ENCODE results near the gene RIC8B.
A peak's percentile ranks its signal among the peaks of the same experiment; 100 is the strongest.
"Not testable (repeated sequence)": the region's sequence is repeated elsewhere in the genome, so short reads cannot be mapped to it uniquely, and the experiment has no call there.

Gene RIC8B

GRCh38 chr12:106774005-106774807 lies at the start of gene RIC8B:
RIC8B (plus strand) TSS chr12:106774682; CDS start chr12:106774746, 64 bp downstream.
- DNase-seq (ENCODE audit: low read depth in 2 of 2) = peak; percentile 75 to 78

GRCh38 chr12:106724934-106725333 lies 49.5 kb upstream of the RIC8B start:
- no peak for DNase-seq (ENCODE audit: low read depth in 2 of 2)

DNA sequence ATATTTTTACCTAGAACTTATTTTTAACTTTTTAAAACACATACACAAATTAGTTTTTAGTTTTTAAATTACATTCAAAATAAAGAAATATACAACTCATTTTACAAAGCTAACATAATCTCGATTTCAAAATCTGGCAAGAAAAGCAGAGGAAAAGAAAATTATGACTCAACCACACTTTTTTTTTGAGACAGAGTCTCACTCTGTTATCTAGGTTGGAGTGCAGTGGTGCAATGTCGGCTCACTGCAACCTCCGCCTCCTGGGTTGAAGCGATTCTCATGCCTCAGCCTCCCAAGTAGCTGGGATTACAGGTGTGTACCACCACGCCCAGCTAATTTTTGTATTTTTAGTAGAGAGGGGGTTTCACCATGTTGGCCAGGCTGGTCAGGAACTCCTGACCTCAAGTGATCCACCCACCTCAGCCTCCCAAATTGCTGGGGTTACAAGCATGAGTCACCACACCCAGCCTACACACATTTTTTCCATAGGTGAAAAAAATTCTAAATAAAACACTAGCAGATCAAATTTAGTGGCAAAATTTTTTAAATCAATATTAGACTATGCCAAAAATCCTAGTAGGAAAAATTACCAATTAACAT lies 47.8 kb upstream of the RIC8B start:
- not testable (repeated sequence) for DNase-seq (ENCODE audit: low read depth in 2 of 2)

DNA sequence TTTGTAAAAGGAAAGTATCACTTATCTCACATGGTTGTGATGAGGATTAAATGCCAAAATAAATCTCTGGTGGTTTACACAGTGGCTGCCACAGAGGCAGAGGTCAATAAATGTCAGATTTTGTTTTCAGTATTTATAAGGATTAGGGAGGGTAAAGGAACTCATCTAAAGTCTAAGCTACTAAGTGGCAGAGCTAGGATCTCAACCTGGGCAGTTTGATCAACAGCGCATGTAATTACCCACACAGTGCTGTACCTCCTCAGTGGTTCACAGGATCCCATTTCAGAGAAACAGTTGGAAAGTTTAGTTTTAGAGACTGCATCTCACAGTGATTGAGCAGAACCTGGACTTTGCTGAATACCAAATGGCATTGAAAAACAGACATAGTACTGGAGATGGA lies 44.9 kb upstream of the RIC8B start:
- no peak for DNase-seq (ENCODE audit: low read depth in 2 of 2)

GRCh38 chr12:106732890-106733289 lies 41.6 kb upstream of the RIC8B start:
- no peak for DNase-seq (ENCODE audit: low read depth in 2 of 2)

DNA sequence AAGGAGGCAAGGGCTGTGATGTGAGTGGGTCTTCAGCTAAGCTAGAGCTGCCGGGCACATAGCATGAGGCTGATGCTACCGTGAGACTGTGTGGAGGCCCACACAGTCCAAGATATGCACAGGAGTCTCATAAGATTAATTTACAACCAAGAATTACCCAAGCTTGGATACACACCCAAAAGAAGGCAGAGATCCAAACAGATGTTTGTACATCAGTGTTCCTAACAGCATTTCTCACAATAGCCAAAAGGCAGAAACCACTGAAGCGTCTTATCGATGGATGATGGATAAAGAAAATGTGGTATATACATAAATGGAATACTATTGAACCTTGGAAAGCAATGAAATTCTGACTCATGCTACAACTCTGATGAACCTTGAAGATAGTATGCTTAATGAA lies 40.8 kb upstream of the RIC8B start:
- no peak for DNase-seq (ENCODE audit: low read depth in 2 of 2)

GRCh38 chr12:106736051-106736957 lies 38.2 kb upstream of the RIC8B start:
- no peak for DNase-seq (ENCODE audit: low read depth in 2 of 2)

DNA sequence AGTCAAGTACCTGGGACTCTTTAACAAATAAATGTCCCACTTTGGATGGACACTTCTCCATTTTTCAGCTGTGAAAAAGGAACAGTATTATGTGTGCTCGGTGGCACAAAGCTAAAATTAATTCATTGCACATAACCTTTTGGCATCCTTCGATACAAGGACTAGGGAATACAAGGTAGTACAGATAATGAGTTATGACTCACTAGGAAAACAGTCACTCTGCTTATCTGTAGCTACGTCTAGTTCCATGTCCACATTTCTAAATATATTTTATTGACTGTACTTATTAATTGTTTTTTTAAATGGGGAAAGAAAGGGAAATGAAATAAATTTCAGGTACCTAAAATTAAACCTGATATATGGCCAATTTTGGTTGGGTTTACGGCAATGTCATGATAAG lies 35.2 kb upstream of the RIC8B start:
- no peak for DNase-seq (ENCODE audit: low read depth in 2 of 2)

DNA sequence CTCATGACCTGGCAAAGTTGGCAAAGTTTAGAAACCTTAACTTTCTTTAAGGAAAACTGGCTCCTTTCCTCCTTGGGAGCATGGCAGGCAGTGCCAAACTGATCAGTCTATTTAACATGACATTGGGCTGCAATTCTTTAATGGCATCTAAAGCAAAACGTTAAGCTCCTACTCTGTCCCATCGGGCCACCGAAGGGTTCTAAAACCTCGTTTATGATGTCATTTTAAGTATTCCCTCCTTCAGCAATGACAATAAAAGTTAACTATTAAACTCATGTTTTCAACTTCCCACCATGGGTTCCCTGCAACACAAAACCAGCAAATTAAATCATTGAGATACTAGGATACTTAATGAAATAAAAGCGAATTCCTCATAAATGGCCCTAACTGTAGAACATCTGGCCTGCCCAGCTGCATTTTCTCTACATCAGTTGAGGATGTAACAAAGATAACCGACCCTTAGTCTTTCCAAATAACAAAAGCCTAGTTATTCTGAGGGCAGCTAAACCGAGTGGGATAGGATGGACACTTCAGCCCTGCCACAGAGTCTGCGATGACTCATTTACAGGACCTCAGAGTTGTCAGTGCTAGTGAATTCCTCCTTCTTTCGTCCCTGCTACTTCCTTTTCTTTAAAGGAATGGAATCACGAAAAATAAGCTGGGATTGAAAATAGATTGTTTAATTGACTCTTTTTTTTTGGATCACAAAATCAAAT lies 34.5 kb upstream of the RIC8B start:
- no peak for DNase-seq (ENCODE audit: low read depth in 2 of 2)

DNA sequence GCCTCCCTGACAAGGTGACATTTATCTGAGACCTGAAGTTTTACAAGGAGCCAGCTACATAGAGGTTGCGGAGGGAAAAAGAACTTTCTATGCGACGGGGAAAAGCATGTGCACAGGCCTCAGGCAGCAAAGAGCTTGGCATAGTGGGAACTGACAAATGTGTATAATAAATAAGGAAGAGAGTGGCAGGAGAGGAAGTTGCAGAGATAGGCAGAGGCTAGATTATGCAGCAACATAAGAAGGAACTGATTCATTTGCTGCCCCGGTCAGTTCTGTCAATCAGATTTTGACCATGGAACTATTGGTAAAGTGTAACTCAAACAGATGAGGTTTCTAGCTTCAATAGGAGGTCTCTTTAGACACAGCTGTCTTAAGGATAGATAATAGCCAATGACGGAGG lies 33.7 kb upstream of the RIC8B start:
- DNase-seq (ENCODE audit: low read depth in 2 of 2) = no peak

DNA sequence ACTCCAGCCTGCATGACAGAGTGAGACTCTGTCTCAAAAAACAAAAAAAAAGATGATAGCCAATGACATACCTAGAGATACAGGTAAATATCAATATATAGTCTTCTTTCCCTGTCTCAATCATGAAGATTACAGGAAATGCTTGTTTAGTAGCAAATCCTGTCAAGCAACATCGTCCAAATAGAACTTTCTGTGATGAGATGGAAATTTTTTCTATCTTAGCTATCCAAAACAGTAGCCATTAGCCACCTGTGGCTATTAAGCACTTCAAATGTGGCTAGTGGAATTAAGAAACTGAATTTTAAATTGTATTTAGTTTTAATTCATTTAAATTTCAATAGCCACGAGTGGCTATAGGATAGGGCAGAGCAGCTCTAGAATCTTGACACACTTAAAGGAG lies 33.2 kb upstream of the RIC8B start:
- DNase-seq (ENCODE audit: low read depth in 2 of 2) = no peak

DNA sequence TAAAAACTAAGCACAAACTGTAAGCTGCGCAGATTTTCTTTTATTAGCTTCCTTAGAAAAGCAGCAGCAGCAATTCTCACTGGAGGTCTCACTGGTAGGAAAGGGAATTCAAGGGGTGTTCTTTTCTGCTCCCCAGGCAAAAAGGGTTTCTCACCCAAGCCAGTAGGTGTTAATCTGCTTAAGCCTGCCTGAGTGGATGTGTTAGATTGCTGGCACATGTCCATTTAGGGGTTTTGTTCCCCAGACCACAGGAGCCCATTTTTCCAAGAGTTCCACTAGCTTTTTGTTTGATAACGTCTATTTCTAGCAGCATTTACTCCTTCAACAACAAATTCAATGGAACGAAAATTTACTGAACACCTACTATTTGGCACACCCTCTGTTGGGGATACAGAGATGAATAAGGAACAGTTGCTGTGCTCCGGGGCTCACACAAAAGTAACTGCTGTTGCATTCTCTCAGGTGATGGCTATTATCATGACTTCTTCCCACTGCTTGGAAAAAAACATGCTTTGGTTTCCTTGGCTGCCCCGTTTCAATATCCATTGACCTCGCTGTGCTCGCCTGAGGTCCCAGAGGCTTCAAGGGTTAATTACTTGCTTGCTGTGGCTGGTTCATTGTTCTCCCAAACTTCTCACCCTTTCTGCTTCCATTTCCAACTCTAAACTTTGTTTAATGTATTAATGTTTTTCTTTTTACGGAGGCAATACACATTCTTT lies 31.1 kb upstream of the RIC8B start:
- DNase-seq (ENCODE audit: low read depth in 2 of 2) = no peak

DNA sequence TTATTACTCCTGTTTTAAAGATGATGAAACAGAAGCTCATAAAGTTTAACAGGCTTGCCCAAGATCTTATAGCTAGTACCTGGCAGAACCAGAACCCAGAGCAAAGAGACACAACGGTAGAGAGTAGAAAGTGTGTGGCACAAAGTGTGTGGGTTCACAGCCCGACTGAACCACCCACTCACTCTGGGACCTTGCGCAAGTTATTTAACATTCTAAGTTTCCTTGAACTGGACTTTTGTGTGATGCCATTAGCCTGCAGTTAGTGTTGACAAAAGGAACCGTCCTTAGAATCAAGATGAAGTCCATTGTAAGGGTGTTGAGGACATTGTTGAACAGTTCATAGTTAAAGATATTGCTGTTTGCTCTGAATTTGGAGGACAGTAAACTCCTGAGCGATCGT lies 29.9 kb upstream of the RIC8B start:
- no peak for DNase-seq (ENCODE audit: low read depth in 2 of 2)

DNA sequence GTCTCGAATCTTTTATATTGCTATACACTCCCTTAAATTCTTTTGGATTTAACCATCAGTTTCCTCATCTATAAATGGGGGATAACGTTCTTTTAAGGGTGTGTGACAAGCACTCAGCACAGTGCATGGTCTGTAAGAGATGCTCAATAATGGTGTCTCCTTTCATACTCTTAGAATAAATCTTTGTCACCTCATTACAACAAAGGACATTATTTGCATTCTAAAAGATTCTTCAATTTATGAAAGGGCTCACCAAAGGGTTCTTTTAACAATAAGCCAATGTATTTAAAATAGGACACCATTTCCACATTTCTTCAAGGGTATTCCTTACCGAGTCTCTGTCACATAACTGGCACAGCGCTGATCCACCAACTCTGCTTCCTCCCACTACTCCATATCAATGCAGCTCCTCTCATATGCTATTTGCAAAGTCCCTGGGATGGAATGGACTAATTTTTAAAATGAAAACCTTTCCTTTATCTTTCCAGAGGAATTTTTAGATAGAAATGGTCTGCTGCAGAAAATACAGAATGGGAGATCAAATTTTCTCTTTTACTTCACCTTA lies 29.2 kb upstream of the RIC8B start:
- DNase-seq (ENCODE audit: low read depth in 2 of 2) = no peak

DNA sequence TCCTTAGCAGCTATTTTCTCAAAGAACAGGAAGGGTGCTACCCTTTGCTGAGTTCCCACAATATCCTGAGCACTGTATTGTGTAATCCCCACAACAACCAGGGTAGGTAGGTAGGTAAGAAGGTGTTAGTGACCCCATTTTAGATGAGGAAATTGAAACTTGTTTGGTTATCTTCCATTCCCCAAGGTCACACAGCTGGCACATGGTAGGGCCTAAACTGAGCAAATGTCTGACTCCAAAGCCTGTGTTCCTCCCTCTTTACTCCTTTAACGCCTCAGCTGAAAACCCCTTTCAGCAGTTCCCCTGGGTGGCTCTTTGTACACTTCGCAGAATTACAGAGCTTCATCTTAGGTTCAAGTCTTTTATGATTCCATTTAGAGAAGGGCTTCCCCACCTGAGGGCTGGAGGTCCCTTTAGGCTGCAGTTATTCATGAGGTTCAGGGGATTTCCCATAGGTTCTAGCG lies 26.5 kb upstream of the RIC8B start:
- no peak for DNase-seq (ENCODE audit: low read depth in 2 of 2)

GRCh38 chr12:106750524-106750923 lies 24.0 kb upstream of the RIC8B start:
- DNase-seq (ENCODE audit: low read depth in 2 of 2) = no peak

- peak; percentile 48 to 63 for DNase-seq (ENCODE audit: low read depth in 2 of 2)
These were observed 21.0 kb upstream of the RIC8B start for GRCh38 chr12:106753526-106753925.

DNA sequence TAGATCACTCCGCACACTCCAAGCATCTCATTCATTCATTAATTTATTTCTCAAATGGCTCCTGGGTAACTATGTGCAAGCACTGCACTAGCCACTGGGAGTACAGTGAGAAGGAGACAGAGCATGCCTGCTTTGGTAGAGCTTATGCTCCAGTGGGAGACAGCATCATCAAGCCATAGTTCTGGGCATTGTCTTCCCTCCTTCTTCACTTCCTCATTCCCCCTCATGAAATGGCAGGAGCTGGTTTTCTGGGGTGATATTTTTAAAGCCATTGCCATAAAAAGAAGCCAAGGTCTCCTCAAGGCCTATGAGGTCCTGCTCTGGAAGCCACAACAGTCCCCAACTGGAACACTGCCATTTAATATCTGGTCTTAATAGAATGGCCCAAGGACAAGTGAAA lies 20.2 kb upstream of the RIC8B start:
- no peak for DNase-seq (ENCODE audit: low read depth in 2 of 2)

GRCh38 chr12:106757623-106758348 lies 16.7 kb upstream of the RIC8B start:
- no peak for DNase-seq (ENCODE audit: low read depth in 2 of 2)
